Coronary artery (tissue), 2 donors: ENCODE results near the gene PCSK2.

Experiments used
- DNase-seq: peaks from one replicate; pipeline ENCODE4 v3.0.0-alpha.2; 2017; ENCODE audit warnings: low spot score
- H3K27ac ChIP-seq, 2 donors: fragments of 200-600 bp; sonication (generic); one replicate each; pipeline ENCODE4 v1.5.1; 2016 to 2019
- H3K4me3 ChIP-seq: fragments of 200-600 bp; sonication (generic); 2 replicates; pipeline ENCODE4 v1.5.1; 2016; ENCODE audit warnings: mild to moderate bottlenecking, moderate library complexity
- CTCF ChIP-seq: fragments of 200-600 bp; sonication (generic); IDR thresholded peaks from one replicate; pipeline ENCODE4 v1.5.1; 2019; ENCODE audit warnings: antibody characterized with exemption

PCSK2 gene

GRCh38 chr20:17369506-17369905 lies 142.7 kb downstream of the PCSK2 start:
- TF ChIP-seq CTCF: no peak
- no peak for DNase-seq
- Histone ChIP-seq H3K27ac (no peak overlapping the region), H3K4me3 (no peak overlapping the region)

- Histone ChIP-seq H3K27ac (no peak overlapping the region), H3K4me3 (no peak overlapping the region)
- TF ChIP-seq CTCF: no peak
- no peak for DNase-seq
These were observed 146.1 kb downstream of the PCSK2 start for GRCh38 chr20:17372806-17373440.

- no peak overlapping the region for H3K27ac ChIP-seq
- no peak for DNase-seq
- TF ChIP-seq CTCF: no peak
- H3K4me3 ChIP-seq: no peak overlapping the region
These were observed 147.2 kb downstream of the PCSK2 start for GRCh38 chr20:17374086-17374485.

- no peak for DNase-seq
- H3K4me3 ChIP-seq: no peak overlapping the region
- no peak overlapping the region for H3K27ac ChIP-seq
- TF ChIP-seq CTCF: no peak
These were observed 149.2 kb downstream of the PCSK2 start for GRCh38 chr20:17376031-17376430.

GRCh38 chr20:17377231-17377630 lies 150.4 kb downstream of the PCSK2 start:
- H3K27ac ChIP-seq: no peak overlapping the region
- DNase-seq: no peak
- no peak for TF ChIP-seq CTCF
- no peak overlapping the region for H3K4me3 ChIP-seq

- no peak overlapping the region for H3K4me3 ChIP-seq
- no peak for DNase-seq
- TF ChIP-seq CTCF: no peak
- H3K27ac ChIP-seq: no peak overlapping the region
These were observed 152.8 kb downstream of the PCSK2 start for GRCh38 chr20:17379651-17380050.

GRCh38 chr20:17380801-17381200 lies 154.0 kb downstream of the PCSK2 start:
- no peak overlapping the region for H3K27ac ChIP-seq
- H3K4me3 ChIP-seq: no peak overlapping the region
- DNase-seq: no peak
- no peak for TF ChIP-seq CTCF
